ENCODE results near the gene CIROP.
"Not testable (repeated sequence)": the region's sequence is repeated elsewhere in the genome, so short reads cannot be mapped to it uniquely, and the experiment has no call there.

The CIROP gene

GRCh38 chr14:23109769-23110168 is 5.0 kb upstream of the CIROP start:
- in situ Hi-C loops (cut with MboI; ENCODE audit: low pct_unique_long_range_greater_than_20kb, low sequenced_read_pairs, unreplicated experiment): no loop called here
- DNase-seq (ENCODE audit: low spot score): no peak
- TF ChIP-seq, protein P1, sequence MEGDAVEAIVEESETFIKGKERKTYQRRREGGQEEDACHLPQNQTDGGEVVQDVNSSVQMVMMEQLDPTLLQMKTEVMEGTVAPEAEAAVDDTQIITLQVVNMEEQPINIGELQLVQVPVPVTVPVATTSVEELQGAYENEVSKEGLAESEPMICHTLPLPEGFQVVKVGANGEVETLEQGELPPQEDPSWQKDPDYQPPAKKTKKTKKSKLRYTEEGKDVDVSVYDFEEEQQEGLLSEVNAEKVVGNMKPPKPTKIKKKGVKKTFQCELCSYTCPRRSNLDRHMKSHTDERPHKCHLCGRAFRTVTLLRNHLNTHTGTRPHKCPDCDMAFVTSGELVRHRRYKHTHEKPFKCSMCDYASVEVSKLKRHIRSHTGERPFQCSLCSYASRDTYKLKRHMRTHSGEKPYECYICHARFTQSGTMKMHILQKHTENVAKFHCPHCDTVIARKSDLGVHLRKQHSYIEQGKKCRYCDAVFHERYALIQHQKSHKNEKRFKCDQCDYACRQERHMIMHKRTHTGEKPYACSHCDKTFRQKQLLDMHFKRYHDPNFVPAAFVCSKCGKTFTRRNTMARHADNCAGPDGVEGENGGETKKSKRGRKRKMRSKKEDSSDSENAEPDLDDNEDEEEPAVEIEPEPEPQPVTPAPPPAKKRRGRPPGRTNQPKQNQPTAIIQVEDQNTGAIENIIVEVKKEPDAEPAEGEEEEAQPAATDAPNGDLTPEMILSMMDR (IDR thresholded peaks at IDR 0.05; ENCODE audit: extremely low read depth, insufficient read depth, missing control alignments): no peak

DNA sequence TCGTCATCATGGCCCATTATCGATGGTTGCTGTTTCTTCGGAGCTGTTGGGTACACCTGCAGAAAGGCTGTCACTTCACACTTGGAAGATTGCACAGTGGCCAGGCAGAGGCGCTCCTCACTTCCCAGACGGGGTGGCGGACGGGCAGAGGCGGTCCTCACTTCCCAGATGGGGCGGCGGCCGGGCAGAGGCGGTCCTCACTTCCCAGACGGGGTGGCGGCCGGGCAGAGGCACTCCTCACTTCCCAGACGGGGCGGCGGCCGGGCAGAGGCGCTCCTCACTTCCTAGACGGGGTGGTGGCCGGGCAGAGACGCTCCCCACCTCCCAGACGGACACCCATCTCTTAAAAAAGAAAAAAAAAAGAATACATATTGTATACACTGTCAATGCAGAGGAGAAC is 3.4 kb upstream of the CIROP start:
- in situ Hi-C loops (cut with MboI; ENCODE audit: low pct_unique_long_range_greater_than_20kb, low sequenced_read_pairs, unreplicated experiment); DNase-seq (ENCODE audit: low spot score): not testable (repeated sequence)

DNA sequence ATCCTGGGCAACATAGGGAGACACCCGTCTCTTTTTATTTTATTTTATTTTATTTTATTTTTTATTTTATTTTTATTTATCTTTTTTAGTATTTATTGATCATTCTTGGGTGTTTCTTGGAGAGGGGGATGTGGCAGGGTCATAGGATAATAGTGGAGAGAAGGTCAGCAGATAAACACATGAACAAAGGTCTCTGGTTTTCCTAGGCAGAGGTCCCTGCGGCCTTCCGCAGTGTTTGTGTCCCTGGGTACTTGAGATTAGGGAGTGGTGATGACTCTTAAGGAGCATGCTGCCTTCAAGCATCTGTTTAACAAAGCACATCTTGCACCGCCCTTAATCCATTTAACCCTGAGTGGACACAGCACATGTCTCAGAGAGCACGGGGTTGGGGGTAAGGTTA is 2.8 kb upstream of the CIROP start:
- in situ Hi-C loops (cut with MboI; ENCODE audit: low pct_unique_long_range_greater_than_20kb, low sequenced_read_pairs, unreplicated experiment); DNase-seq (ENCODE audit: low spot score): not testable (repeated sequence)

DNA sequence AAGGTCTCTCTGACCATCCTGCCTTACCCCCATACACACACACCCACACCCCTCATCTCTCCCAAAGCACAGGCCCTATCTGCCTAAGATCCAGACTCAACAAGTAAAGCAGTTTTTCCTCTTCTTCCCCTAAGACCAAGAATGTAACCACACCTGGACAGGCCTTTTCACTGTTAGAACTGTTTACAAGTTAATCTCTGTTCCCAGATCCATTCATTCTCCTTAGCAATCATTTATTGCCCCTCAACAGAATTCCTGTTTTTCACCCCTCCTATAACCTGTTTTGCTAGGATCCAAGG is 1.9 kb upstream of the CIROP start:
- in situ Hi-C loops (cut with MboI; ENCODE audit: low pct_unique_long_range_greater_than_20kb, low sequenced_read_pairs, unreplicated experiment): no loop called here
- DNase-seq (ENCODE audit: low spot score): no peak
- TF ChIP-seq, protein P1 (IDR thresholded peaks at IDR 0.05; ENCODE audit: extremely low read depth, insufficient read depth, missing control alignments): no peak

DNA sequence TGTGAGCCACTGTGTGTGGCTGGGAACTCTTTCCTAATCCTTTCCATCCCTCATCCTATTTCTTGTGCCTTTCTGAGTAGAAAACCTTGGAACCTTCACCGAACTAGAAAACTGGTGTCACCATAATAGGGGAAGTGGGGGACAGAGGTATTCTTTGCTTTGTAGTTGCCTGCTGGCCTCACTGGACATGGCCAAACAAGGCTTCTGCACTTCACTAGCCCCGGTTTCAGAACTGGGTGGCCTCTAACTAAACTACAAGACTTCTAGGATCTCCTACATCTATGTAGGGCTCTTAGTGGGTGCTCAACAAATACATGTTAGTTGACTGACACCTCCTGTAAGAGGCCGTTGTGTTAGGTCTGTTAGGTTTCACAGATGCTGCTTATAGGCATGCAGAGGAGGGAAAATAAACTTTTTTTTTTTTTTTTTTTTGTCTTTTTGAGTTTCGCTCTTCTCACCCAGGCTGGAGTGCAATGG is 597 bp upstream of the CIROP start:
- TF ChIP-seq, protein P1 (IDR thresholded peaks at IDR 0.05; ENCODE audit: extremely low read depth, insufficient read depth, missing control alignments): no peak
- DNase-seq (ENCODE audit: low spot score): no peak
- in situ Hi-C loops (cut with MboI; ENCODE audit: low pct_unique_long_range_greater_than_20kb, low sequenced_read_pairs, unreplicated experiment): no loop called here

- no peak for DNase-seq (ENCODE audit: low spot score)
- in situ Hi-C loops (cut with MboI; ENCODE audit: low pct_unique_long_range_greater_than_20kb, low sequenced_read_pairs, unreplicated experiment): no loop called here
- TF ChIP-seq, protein P1 (IDR thresholded peaks at IDR 0.05; ENCODE audit: extremely low read depth, insufficient read depth, missing control alignments): no peak
Measured at GRCh38 chr14:23104070-23104590, 659 bp downstream of the CIROP start.

DNA sequence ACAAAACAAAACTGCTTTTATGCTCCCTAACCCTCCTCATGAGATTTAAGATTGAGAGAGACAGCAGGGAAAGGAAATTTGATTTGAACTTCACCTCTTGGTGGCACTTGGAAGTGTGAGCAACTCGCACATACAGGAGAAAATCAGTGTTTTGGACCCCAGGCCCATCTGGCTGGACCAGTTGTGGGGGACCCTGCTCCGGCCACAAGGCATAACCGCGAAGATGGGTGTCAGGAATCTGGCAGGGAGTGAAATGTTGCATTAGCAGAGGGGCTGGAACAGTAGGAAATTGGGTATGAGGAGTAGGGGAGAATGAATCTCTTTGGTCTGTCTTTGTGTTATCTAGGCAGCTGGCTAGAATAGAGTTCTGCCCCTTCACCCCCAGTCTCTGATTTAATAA is 1.2 kb downstream of the CIROP start:
- TF ChIP-seq, protein P1 (IDR thresholded peaks at IDR 0.05; ENCODE audit: extremely low read depth, insufficient read depth, missing control alignments): no peak
- DNase-seq (ENCODE audit: low spot score): no peak
- in situ Hi-C loops (cut with MboI; ENCODE audit: low pct_unique_long_range_greater_than_20kb, low sequenced_read_pairs, unreplicated experiment): no loop called here

- in situ Hi-C loops (cut with MboI; ENCODE audit: low pct_unique_long_range_greater_than_20kb, low sequenced_read_pairs, unreplicated experiment): no loop called here
- TF ChIP-seq, protein P1 (IDR thresholded peaks at IDR 0.05; ENCODE audit: extremely low read depth, insufficient read depth, missing control alignments): no peak
- DNase-seq (ENCODE audit: low spot score): no peak
Measured at GRCh38 chr14:23102801-23103200, 2.0 kb downstream of the CIROP start.

All from GM13977 (cell line).